Hepatocyte (in vitro differentiated cells): ENCODE data around the gene CFAP410. TPM values are rescaled to one million over a fixed set of nuclear protein-coding genes. Genes with fewer than 3 reads are reported as not detected.
A peak's percentile ranks its signal among the peaks of the same experiment; 100 is the strongest.

Experiments used
- DNase-seq: peaks from one replicate; pipeline ENCODE4 v3.0.0-alpha.2; 2016; ENCODE audit warnings: low spot score
- H2AFZ ChIP-seq: fragments of 200-600 bp; sonication (generic); 2 replicates; pipeline ENCODE4 v1.6.0; 2016; ENCODE audit warnings: antibody characterized with exemption, mild to moderate bottlenecking
- H3K27ac ChIP-seq: fragments of 200-600 bp; sonication (generic); 2 replicates; pipeline ENCODE4 v1.5.1; 2016; ENCODE audit warnings: mild to moderate bottlenecking
- H3K27me3 ChIP-seq: fragments of 200-600 bp; sonication (generic); 2 replicates; pipeline ENCODE4 v1.6.1; 2016
- H3K36me3 ChIP-seq: fragments of 200-600 bp; sonication (generic); replicated peaks from 2 replicates; pipeline ENCODE4 v1.5.1; 2016; ENCODE audit warnings: low read depth; ENCODE audit not compliant: insufficient read depth
- H3K4me1 ChIP-seq: fragments of 200-600 bp; sonication (generic); 2 replicates; pipeline ENCODE4 v1.5.1; 2016; ENCODE audit warnings: mild to moderate bottlenecking, moderate library complexity; ENCODE audit not compliant: insufficient read depth
- H3K4me2 ChIP-seq: fragments of 200-600 bp; sonication (generic); 2 replicates; pipeline ENCODE4 v1.6.0; 2016
- H3K4me3 ChIP-seq: fragments of 200-600 bp; sonication (generic); 2 replicates; pipeline ENCODE4 v1.5.1; 2016; ENCODE audit warnings: mild to moderate bottlenecking
- H3K79me2 ChIP-seq: fragments of 200-600 bp; sonication (generic); 2 replicates; pipeline ENCODE4 v1.6.0; 2017; ENCODE audit warnings: mild to moderate bottlenecking
- H3K9me2 ChIP-seq: fragments of 200-600 bp; sonication (generic); replicated peaks from 2 replicates; pipeline ENCODE4 v1.6.0; 2017; ENCODE audit warnings: mild to moderate bottlenecking; ENCODE audit not compliant: insufficient read depth
- H3K9me3 ChIP-seq: fragments of 200-600 bp; sonication (generic); 2 replicates; pipeline ENCODE4 v1.5.1; 2016; ENCODE audit warnings: low read depth, mild to moderate bottlenecking
- H4K20me1 ChIP-seq: fragments of 200-600 bp; sonication (generic); 2 replicates; pipeline ENCODE4 v1.6.0; 2016; ENCODE audit warnings: mild to moderate bottlenecking; ENCODE audit not compliant: insufficient read depth, poor library complexity, severe bottlenecking
- EZH2 ChIP-seq: fragments of 200-600 bp; sonication (generic); IDR thresholded peaks from 2 replicates; pipeline ENCODE4 v1.6.1; 2016; ENCODE audit warnings: antibody characterized with exemption, mild to moderate bottlenecking, borderline replicate concordance
- EZH2phosphoT487 ChIP-seq: fragments of 200-600 bp; sonication (generic); IDR thresholded peaks from one replicate; pipeline ENCODE4 v1.6.1; 2018; ENCODE audit warnings: antibody characterized with exemption, mild to moderate bottlenecking, low read depth, moderate library complexity; ENCODE audit not compliant: unreplicated experiment, severe bottlenecking
- WGBS: methylation state at CpG from one replicate; pipeline ENCODE4 v1.1.6; 2016; ENCODE audit warnings: low lambda C conversion rate; ENCODE audit errors: missing lambda C conversion rate; 5-methylcytosine and 5-hydroxymethylcytosine counted together
- polyA plus RNA-seq: library from polyadenylated mRNA; unstranded; fragments of >200 nt; fragmentation: Nextera tagmentation; extraction: Ambion mirVana; gene quantifications from 2 replicates; pipeline ENCODE4 v1.2.1, GENCODE V29; 2016
- total RNA-seq: library from RNA; depleted of rRNA; stranded (reverse); fragments of >200 nt; gene quantifications from 2 replicates; pipeline ENCODE4 v1.2.3, GENCODE V29; 2014
- TF ChIP-seq, protein P1 (sequence below): fragments of 200-600 bp; sonication (generic); IDR thresholded peaks from 2 replicates; pipeline ENCODE4 v1.5.1; 2016; ENCODE audit warnings: antibody characterized with exemption, mild to moderate bottlenecking; ENCODE audit not compliant: poor library complexity

The CFAP410 gene
- total and polyA plus RNA-seq, 2 experiments from 2014 or later, result 17.1 to 33.6 TPM

DNA sequence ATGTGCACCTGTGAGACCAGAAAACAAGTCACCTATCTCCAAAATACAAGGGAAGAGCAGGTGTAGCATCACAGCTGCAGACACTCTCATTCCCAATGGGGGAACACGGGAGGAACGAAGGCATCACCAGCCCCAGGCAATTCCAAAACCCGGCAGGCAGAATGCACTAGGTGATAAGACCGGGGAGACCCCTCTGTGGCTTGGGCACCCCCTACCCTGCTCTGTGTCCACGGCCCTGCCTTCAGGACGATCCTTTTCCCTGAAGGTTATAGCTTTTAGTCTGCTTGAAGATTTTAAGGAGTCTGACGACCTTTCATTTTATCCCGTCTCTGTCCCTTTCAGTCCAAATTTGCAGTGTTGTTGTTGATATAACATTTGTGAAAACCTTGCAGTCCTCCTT, 33.4 kb upstream of the CFAP410 start:
- no peaks in the 10 kb centered on the region for H3K9me2 ChIP-seq
- 87% methylated on average over 8 of the region's 8 CpGs for WGBS
- TF ChIP-seq EZH2phosphoT487, result no peak
- TF ChIP-seq, protein P1, sequence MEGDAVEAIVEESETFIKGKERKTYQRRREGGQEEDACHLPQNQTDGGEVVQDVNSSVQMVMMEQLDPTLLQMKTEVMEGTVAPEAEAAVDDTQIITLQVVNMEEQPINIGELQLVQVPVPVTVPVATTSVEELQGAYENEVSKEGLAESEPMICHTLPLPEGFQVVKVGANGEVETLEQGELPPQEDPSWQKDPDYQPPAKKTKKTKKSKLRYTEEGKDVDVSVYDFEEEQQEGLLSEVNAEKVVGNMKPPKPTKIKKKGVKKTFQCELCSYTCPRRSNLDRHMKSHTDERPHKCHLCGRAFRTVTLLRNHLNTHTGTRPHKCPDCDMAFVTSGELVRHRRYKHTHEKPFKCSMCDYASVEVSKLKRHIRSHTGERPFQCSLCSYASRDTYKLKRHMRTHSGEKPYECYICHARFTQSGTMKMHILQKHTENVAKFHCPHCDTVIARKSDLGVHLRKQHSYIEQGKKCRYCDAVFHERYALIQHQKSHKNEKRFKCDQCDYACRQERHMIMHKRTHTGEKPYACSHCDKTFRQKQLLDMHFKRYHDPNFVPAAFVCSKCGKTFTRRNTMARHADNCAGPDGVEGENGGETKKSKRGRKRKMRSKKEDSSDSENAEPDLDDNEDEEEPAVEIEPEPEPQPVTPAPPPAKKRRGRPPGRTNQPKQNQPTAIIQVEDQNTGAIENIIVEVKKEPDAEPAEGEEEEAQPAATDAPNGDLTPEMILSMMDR, result no peak
- TF ChIP-seq EZH2, result no peak

DNA sequence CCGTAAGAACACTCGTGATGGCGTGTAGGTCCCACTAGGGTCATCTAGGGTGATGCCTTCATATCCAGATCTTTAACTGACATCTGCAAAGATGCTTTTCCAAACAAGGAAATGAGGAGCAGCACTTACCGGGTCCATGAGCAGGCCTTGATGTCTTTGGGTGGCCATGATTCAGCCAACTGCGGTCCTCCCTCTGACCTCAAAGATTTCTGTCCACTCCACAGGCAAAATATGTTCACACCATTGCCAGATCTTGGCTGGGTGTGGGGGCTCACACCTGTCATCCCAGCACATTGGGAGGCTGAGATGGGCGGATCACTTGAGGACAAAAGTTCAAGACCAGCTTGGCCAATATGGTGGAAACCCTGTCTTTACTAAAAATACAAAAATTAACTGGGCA, 32.4 kb upstream of the CFAP410 start:
- no peak overlapping the region for H2AFZ ChIP-seq
- H3K36me3 ChIP-seq, result no peaks in the 10 kb centered on the region
- H3K9me3 ChIP-seq, result no peaks in the 10 kb centered on the region
- no peak overlapping the region for H3K27ac ChIP-seq
- H3K27me3 ChIP-seq, result peaks cover 4% of the 10 kb centered on the region
- H3K4me2 ChIP-seq, result no peak overlapping the region
- DNase-seq, result no peak
- H3K9me2 ChIP-seq, result no peaks in the 10 kb centered on the region
- H3K4me3 ChIP-seq, result no peak overlapping the region
- H3K4me1 ChIP-seq, result peaks cover 3% of the 10 kb centered on the region
- H3K79me2 ChIP-seq, result no peaks in the 10 kb centered on the region
- TF ChIP-seq EZH2 (no peak), EZH2phosphoT487 (no peak)
- TF ChIP-seq, protein P1, result no peak
- WGBS, result 93% methylated on average over 6 of the region's 6 CpGs
- no peaks in the 10 kb centered on the region for H4K20me1 ChIP-seq

More for the DNA sequence above, 33.4 kb upstream of the CFAP410 start:
- no peaks in the 10 kb centered on the region for H3K79me2 ChIP-seq
- no peak overlapping the region for H3K4me3 ChIP-seq
- H3K36me3 ChIP-seq, result no peaks in the 10 kb centered on the region
- H4K20me1 ChIP-seq, result no peaks in the 10 kb centered on the region
- no peak overlapping the region for H2AFZ ChIP-seq
- peaks cover 3% of the 10 kb centered on the region for H3K4me1 ChIP-seq
- H3K4me2 ChIP-seq, result no peak overlapping the region
- no peak for DNase-seq
- peaks cover 4% of the 10 kb centered on the region for H3K27me3 ChIP-seq
- H3K9me3 ChIP-seq, result no peaks in the 10 kb centered on the region
- H3K27ac ChIP-seq, result no peak overlapping the region

DNA sequence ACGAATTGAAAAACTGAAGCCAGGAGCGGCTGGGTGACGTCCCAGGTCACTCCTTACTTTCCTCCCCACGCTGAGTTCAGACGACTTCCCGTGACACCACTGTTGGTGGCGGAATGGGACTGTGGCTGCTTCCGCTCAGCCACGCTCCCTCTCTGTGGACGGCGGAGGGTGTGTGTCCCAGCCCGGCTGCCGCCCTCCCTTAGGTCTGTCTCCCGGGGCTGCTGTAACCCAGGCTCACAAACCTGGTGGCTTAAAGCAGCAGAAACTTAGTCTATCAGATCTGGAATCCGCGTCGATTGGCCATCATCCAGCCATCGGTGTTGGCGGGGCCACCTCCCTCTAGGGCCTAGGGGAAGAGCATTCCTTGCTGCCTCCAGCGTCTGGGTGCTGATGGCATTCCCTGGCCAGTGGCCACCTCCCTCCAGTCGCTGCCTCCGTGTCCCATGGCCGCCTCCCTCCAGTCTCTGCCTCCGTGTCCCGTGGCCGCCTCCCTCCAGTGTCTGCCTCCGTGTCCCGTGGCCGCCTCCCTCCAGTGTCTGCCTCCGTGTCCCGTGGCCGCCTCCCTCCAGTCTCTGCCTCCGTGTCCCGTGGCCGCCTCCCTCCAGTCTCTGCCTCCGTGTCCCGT, 31.7 kb upstream of the CFAP410 start:
- peak overlapping the region; percentile 69 for H3K4me2 ChIP-seq
- WGBS, result 91% methylated on average over 27 of the region's 37 CpGs
- peak overlapping the region; percentile 56 for H3K27ac ChIP-seq
- no peaks in the 10 kb centered on the region for H3K36me3 ChIP-seq
- H4K20me1 ChIP-seq, result no peaks in the 10 kb centered on the region
- no peak overlapping the region for H3K4me3 ChIP-seq
- no peaks in the 10 kb centered on the region for H3K9me3 ChIP-seq
- no peak for DNase-seq
- TF ChIP-seq, protein P1, result no peak
- TF ChIP-seq EZH2phosphoT487, result no peak
- no peak for TF ChIP-seq EZH2
- peaks cover 3% of the 10 kb centered on the region for H3K4me1 ChIP-seq
- H3K9me2 ChIP-seq, result no peaks in the 10 kb centered on the region
- H3K79me2 ChIP-seq, result no peaks in the 10 kb centered on the region
- peaks cover 4% of the 10 kb centered on the region for H3K27me3 ChIP-seq
- H2AFZ ChIP-seq, result no peak overlapping the region
